ENCODE data around the gene APBB1IP.

- no peak for TF ChIP-seq CTCF (IDR thresholded peaks at IDR 0.05; ENCODE audit: control extremely low read depth in 1 of 3, insufficient read depth in 1 of 3, low read depth in 1 of 3, low read length in 3 of 3)
- no peak for TF ChIP-seq EZH2 (IDR thresholded peaks at IDR 0.05; ENCODE audit: low read depth, low read length, severe bottlenecking)
- TF ChIP-seq SRF (IDR thresholded peaks at IDR 0.05; ENCODE audit: low read depth, low read length), result no peak
- no peak for TF ChIP-seq CHD2 (IDR thresholded peaks at IDR 0.05; ENCODE audit: low read length)
- no peak for TF ChIP-seq SIX5 (IDR thresholded peaks at IDR 0.05; ENCODE audit: low read depth, low read length)
- TF ChIP-seq POLR2AphosphoS5 (IDR thresholded peaks at IDR 0.05; ENCODE audit: low read depth, low read length), result no peak
- no peak for TF ChIP-seq POLR2A (IDR thresholded peaks at IDR 0.05; ENCODE audit: control extremely low read depth in 1 of 2, low read depth in 2 of 2, low read length in 2 of 2)
These were observed 49.1 kb downstream of the APBB1IP start for GRCh38 chr10:26486990-26487850.

Measured in H1 (cell line).